Adipose tissue (tissue), 3 donors: ENCODE results near the gene NDUFS2. TPM values are rescaled to one million over a fixed set of nuclear protein-coding genes. Genes with fewer than 3 reads are reported as not detected.
"Not testable (repeated sequence)": the region's sequence is repeated elsewhere in the genome, so short reads cannot be mapped to it uniquely, and the experiment has no call there.

Experiments used
- H3K27ac ChIP-seq: one replicate; pipeline ENCODE4 v1.5.1; 2013; ENCODE audit warnings: low read depth, low read length
- WGBS, 3 donors: extraction: QIAGEN DNeasy Blood & Tissue Kit; methylation state at CpG; one replicate each; pipeline ENCODE4 v1.1.7; 2013; 5-methylcytosine and 5-hydroxymethylcytosine counted together
- polyA plus RNA-seq, 3 donors: library from polyadenylated mRNA; stranded (reverse); fragments of 200-250 nt; gene quantifications; one replicate each; pipeline ENCODE4 v1.2.3, GENCODE V29; 2013
- donor health status: healthy with polysubstance abuse.
- donor health status: Bipolar disorder and iron deficiency.
- donor health status: healthy.

The NDUFS2 gene
- polyA plus RNA-seq, 3 donors = 68.4 to 163 (median 86.3) TPM

GRCh38 chr1:161209790-161210409 lies 7.7 kb downstream of the NDUFS2 start:
- no peak overlapping the region for H3K27ac ChIP-seq
- 28 to 42% (median 38%) methylated on average over 11 of the region's 11 CpGs for WGBS, 3 donors

GRCh38 chr1:161214369-161214768 lies 12.2 kb downstream of the NDUFS2 start:
- 72 to 94% (median 77%) methylated on average over 9 of the region's 9 CpGs for WGBS, 3 donors
- H3K27ac ChIP-seq = peak overlapping the region; percentile 28

DNA sequence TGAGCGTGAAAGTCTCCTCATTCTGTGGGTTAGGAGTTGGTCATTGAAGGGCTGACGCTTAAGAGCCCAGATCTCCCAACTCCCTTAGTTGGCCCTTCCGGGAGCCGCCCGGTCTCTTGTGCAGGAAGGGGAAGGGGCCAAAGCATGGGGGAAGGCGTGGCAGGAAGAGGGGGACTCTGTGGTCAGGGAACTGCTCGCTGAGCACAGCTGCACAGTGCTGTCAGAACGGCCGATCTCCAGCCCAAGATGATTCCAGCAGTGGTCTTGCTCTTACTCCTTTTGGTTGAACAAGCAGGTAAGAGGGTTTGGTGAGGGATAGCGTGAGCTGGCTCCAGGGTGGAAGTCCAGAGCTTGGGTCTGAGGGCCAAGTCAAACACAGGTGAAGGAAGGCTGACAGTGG lies 12.9 kb downstream of the NDUFS2 start, which contains the start of gene FCER1G:
TSS of gene FCER1G (plus strand) at position 220 of the 400 bp plus-strand sequence. CDS start at position 247, 27 bp downstream.
- peak within 1 kb of the TSS; percentile 77 for H3K27ac ChIP-seq
- 54 to 73% (median 55%) methylated on average over 10 of the region's 10 CpGs for WGBS, 3 donors

DNA sequence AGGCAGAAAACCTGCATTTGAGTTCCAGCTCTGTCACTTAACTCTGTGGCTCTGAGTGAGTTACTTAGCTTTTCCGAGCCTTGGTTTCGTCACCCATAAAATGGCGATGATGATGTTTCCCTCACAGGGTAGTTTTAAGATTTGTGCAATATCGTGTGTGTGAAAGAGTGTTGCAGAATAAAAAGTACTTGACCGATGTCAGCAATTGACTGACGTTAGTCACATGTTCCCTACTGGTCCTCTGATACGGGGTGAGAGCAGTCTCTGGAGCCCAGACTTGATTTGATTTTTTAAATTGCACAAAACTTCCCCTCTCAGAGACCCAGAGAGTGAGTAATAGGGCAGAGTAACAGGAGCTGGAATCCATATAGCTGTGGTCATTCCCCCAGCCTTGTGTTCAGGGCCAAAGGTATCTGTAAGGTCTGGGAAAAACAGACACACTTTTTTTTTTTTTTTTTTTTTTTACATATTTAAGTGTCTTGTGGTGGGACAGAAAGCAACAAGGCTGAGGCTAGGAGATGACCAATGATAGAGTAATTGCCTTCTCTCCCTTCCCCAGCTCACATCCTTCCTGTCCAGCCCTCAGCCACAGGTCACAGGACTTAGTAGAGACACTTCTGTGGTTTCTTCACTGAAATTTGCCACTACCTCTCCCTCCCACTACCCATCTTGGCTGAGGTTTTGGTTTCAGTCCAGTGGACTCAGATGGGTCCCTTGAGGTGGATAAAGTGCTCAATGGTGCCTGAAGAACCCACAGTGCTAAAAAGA lies 15.0 kb downstream of the NDUFS2 start:
- WGBS, 3 donors = 26 to 54% (median 36%) methylated on average over 7 of the region's 7 CpGs
- H3K27ac ChIP-seq = peak overlapping the region; percentile 98

DNA sequence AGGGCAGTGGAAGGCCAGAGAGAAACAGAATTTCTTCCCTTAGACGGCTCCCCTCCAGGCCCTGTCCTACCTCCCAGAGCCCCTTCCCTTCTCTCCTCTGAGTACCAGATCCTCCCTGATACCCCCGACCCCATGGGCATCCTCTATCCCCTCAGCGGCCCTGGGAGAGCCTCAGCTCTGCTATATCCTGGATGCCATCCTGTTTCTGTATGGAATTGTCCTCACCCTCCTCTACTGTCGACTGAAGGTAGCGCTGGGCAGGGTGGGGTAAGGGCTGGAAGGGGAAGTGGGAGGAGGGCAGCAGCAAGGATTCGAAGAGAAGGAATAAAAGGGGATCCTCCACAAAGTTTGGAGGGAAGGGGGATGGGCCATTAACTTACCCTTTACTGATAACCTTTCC lies 15.7 kb downstream of the NDUFS2 start:
- H3K27ac ChIP-seq = peak overlapping the region; percentile 13
- 52 to 61% (median 60%) methylated on average over 6 of the region's 6 CpGs for WGBS, 3 donors

DNA sequence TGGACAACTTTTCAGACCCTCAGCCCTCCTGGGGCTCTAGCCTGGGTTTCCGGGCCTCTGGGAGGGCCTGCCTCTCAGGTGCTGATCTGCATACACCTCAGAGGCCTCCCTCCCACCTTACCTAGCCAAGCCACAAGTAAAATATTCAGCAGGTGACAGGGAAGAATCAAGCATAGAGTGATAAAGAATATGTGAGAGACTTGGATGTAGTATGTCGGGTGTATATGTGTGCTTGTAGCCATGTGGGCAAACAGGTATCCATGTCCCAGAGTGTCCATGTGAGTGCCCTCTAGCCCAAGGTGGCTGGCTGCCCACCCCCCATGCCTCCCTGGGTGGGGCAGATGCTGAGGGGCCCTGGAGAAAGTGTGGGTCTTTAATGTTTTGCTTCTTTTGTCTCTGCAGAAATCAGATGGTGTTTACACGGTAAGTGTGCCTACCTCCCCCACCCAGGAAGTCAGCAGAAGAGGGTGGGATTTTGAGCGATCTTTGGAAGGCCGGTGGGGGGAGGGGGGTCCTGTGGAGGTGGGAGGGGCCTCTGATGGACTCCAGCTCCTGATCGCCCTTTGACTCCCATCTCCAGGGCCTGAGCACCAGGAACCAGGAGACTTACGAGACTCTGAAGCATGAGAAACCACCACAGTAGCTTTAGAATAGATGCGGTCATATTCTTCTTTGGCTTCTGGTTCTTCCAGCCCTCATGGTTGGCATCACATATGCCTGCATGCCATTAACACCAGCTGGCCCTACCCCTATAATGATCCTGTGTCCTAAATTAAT lies 16.3 kb downstream of the NDUFS2 start:
- WGBS, 3 donors = 47 to 75% (median 73%) methylated on average over 8 of the region's 8 CpGs
- no peak overlapping the region for H3K27ac ChIP-seq

DNA sequence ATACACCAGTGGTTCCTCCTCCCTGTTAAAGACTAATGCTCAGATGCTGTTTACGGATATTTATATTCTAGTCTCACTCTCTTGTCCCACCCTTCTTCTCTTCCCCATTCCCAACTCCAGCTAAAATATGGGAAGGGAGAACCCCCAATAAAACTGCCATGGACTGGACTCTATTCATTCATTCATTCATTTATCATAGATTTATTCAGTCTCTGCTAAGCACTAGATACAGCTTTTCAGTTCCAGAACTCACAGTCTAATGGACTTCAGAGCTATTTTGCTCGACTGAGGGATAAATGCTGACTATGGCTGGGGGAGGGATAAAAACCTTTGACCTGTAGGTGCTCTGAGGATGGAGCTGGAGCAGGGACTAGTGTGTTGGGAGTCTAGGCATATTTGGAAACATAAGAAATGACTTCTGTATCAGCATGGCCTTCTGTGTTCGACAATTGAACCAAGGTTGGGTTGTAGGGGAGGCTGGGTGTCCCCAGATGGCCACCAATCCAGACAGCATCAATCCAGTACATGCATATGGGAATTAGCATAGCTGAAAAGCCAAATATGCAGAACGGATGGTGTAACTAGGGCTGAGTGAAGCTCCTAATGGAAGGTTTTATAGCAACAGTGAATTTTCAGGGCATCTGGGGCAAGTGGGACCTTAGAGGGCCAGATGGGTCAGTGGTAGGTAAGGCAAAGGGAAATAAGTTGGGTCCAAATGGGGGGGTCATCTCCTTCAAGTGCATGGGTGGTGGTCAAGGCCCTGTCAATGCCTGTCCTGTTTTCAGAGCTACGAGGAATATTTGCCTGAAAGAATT lies 17.1 kb downstream of the NDUFS2 start:
- no peak overlapping the region for H3K27ac ChIP-seq
- 81 to 88% (median 81%) methylated on average over 5 of the region's 5 CpGs for WGBS, 3 donors

DNA sequence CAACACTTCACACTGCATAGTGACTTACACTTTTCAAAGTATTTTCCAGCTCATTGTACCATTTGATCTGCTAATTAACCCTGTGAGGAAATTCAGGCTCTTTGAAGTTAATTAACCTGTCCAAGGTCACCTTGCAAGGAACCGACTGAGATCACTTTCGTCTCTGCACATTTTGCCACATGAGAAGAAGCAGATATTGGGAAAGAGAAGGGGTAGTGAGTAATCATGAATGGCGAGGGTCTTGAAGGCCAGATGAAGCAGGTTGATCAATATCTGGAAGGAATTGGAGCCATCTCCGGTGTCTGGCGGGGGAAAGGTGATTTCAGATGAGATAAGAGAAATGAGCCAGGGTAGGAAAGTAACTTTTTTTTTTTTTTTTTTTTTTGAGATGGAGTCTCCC lies 17.8 kb downstream of the NDUFS2 start:
- WGBS, 3 donors = 66 to 85% (median 84%) methylated on average over 5 of the region's 5 CpGs
- H3K27ac ChIP-seq = no peak overlapping the region

DNA sequence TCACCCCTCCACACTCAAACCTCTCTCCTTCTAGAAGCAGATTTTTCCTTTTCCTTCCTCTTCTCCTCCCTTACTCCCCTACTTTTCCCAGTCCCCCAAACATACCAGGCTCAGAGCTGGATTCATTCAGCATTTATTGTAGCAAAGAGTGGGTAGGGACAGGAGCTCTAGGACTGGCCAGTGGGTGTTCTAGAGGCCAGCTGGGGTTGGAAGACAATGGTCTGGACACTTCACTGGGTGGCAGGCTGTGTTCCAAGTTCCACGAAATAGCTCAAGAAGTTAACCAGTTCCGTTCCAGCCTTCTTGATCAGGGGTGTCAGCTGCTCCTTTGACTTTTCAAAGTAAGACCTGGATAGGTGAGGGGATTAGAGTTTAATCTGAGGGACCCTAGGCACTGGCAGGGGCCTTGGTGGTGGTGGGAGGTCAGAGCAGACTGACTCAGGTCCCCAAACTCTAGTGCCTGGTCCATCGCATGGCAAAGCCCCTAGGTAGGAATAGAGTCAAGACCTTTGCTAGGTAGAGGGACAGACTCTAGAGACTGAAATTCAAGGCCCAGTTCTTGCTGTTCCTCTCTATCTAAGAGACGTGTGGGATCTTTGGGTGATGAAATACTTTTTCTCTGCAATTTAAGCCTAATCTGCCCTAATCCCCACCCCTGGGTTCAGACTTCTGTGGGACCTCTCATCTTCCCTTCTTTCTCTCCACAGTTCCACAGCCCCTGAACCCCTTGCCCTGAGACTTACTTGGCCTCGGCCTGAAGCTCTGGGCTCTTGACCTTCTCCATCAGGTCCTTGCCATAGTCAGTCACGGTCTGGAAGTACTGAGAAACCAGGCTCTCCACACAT lies 20.2 kb downstream of the NDUFS2 start:
- 73 to 75% (median 74%) methylated on average over 6 of the region's 6 CpGs for WGBS, 3 donors

GRCh38 chr1:161223805-161224694 lies 21.9 kb downstream of the NDUFS2 start:
- H3K27ac ChIP-seq = no peak overlapping the region
- WGBS, 3 donors = 71 to 95% (median 93%) methylated on average over 7 of the region's 7 CpGs

More for the DNA sequence above, 20.2 kb downstream of the NDUFS2 start:
- no peak overlapping the region for H3K27ac ChIP-seq

DNA sequence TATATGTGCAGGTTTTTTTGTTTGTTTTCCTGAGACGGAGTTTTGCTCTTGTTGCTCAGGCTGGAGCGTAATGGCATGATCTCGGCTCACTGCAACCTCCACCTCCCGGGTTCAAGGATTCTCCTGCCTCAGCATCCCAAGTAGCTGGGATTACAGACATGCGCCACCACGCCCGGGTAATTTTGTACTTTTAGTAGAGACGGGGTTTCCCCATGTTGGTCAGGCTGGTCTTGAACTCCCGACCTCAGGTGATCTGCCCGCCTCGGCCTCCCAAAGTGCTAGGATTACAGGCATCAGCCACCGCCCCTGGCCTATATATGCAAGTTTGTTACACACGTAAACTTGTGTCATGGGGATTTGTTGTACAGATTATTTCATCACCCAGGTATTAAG lies 22.5 kb downstream of the NDUFS2 start:
- WGBS, 3 donors = 79 to 91% (median 86%) methylated on average over 10 to 13 of the region's 13 CpGs
- H3K27ac ChIP-seq = not testable (repeated sequence)

DNA sequence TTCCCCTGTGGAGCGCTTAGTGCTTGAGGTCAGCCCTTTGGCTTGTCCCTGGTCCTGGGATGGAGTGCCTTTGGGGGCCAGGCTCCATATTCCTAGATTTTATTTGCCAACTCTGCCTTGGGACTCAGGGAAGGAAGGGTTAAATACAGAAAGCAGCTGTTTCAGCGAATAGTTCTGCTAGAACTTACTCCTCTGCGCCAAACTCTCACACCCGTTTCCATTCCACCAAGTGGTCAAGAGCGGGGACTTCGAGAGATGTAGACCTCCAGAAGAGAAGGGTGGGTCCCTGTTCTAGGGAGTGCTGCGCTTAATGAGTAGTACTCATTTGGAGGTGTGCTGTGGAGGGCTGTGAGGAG lies 23.0 kb downstream of the NDUFS2 start:
- WGBS, 3 donors = 57 to 72% (median 60%) methylated on average over 7 of the region's 7 CpGs
- H3K27ac ChIP-seq = no peak overlapping the region

GRCh38 chr1:161225534-161226319 lies 23.6 kb downstream of the NDUFS2 start, which contains the start of gene TOMM40L:
Gene TOMM40L, plus strand, starts transcription at chr1:161226060. Its CDS starts 430 bp downstream, at chr1:161226490.
- 4 to 11% (median 6%) methylated on average over 16 of the region's 16 CpGs for whole genome bisulfite sequencing, 3 donors

DNA sequence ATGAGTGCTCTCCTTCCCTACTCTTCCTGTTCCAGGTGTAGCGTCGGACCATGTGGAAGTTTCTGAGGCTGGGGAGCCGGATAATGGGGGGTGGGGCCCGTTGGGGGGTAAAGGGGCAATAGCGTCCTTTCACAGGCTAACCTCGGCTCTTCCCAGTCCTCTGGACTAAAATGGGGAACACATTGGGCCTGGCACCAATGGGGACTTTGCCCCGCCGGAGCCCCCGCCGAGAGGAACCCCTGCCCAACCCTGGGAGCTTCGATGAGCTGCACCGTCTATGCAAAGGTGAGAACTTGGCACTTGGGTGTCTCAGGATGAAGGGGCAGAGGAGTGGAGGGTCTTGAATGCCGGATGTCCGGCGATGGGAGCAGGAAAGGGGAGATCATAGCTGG lies 24.1 kb downstream of the NDUFS2 start:
- H3K27ac ChIP-seq = no peak overlapping the region
- 8 to 16% (median 12%) methylated on average over 15 of the region's 15 CpGs for WGBS, 3 donors

More at GRCh38 chr1:161225534-161226319, 23.6 kb downstream of the NDUFS2 start, which contains the start of gene TOMM40L:
- H3K27ac ChIP-seq = no peak within 1 kb of the TSS

DNA sequence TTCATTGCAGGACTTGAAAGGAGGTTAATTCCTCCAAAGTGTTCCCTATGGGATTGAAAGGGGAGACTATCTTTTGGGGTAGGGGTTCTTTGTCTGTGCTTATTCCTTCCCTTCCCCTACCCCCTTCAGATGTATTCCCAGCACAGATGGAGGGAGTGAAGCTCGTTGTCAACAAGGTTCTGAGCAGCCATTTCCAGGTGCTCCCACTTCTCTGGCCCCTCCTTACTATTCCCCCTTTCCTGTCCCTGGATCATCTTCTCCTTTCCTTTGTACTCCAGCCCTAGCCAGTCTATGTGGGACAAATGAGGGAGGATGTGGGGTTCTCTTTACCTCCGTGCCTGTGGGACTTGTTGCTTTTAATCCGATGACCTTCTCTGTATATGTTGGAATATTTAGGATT lies 24.6 kb downstream of the NDUFS2 start:
- WGBS, 3 donors = 44 to 68% (median 62%) methylated on average over 3 of the region's 3 CpGs
- H3K27ac ChIP-seq = no peak overlapping the region
